ENCODE results near the gene NCOR2. TPM values are rescaled to one million over a fixed set of nuclear protein-coding genes. Genes with fewer than 3 reads are reported as not detected.

Gene NCOR2
- total and polyA plus RNA-seq, 2 donors (not counting 1 experiment from before 2014, with no cell fraction given), result 25.9 to 144 TPM

GRCh38 chr12:124603831-124604251, 36.4 kb upstream of the NCOR2 start:
- Histone ChIP-seq H3K27ac (ENCODE audit: low read length in 2 of 2) (no peak overlapping the region), H3K4me3 (ENCODE audit: control extremely low read depth in 1 of 5, extremely low read depth in 1 of 5, insufficient read depth in 1 of 5, low read depth in 2 of 5, low read length in 4 of 5) (no peak overlapping the region), H2AFZ (ENCODE audit: insufficient read depth, low read depth, low read length, poor library complexity, severe bottlenecking) (no peak overlapping the region), H3K4me2 (replicated peaks; ENCODE audit: low read depth, low read length, poor library complexity, severe bottlenecking) (no peak overlapping the region), H3K27me3 (replicated peaks in 1 of 4; ENCODE audit: control extremely low read depth in 1 of 4, control insufficient read depth in 3 of 4, insufficient read depth in 4 of 4, low read length in 3 of 4) (peaks cover 0 to 4% (median 0%) of the 10 kb centered on the region in 4 experiments), H3K9me3 (ENCODE audit: control extremely low read depth in 1 of 3, control insufficient read depth in 2 of 3, insufficient read depth in 1 of 3, low read length in 2 of 3) (peaks cover 0 to 4% (median 0%) of the 10 kb centered on the region in 3 donors), H3K79me2 (ENCODE audit: control insufficient read depth, insufficient read depth, low read length) (no peaks in the 10 kb centered on the region), H3K9ac (ENCODE audit: low read length) (no peak overlapping the region), H3K36me3 (replicated peaks in 1 of 2; ENCODE audit: control extremely low read depth in 1 of 2, control insufficient read depth in 1 of 2, extremely low read depth in 1 of 2, insufficient read depth in 2 of 2, low read length in 1 of 2) (no peaks in the 10 kb centered on the region), H4K20me1 (ENCODE audit: control insufficient read depth, insufficient read depth, low read length, poor library complexity, severe bottlenecking) (no peaks in the 10 kb centered on the region), H3K4me1 (ENCODE audit: control insufficient read depth in 2 of 2, insufficient read depth in 2 of 2, low read length in 2 of 2) (peaks cover 13% of the 10 kb centered on the region in 2 donors)
- Mint-ChIP-seq H3K9me3 (ENCODE audit: insufficient read depth) (no peaks in the 10 kb centered on the region), H3K27ac (no peak overlapping the region), H3K4me1 (peaks cover 12% of the 10 kb centered on the region), H3K4me3 (no peak overlapping the region), H3K27me3 (peaks cover 16% of the 10 kb centered on the region)
- ATAC-seq (ENCODE audit: low read depth) (no peak), DNase-seq (no peak)
- POLR2A ChIA-PET, result no interaction called here
- WGBS (ENCODE audit: insufficient coverage), result 94% methylated on average over 11 of the region's 12 CpGs
- CTCF ChIA-PET, result no interaction called here
- TF ChIP-seq EZH2 (IDR thresholded peaks at IDR 0.05; ENCODE audit: borderline replicate concordance, insufficient read depth, low read depth, low read length, poor library complexity, severe bottlenecking) (no peak), CTCF (IDR thresholded peaks at IDR 0.05) (no peak)
- intact Hi-C loops (cut with micrococcal nuclease), result no loop called here

GRCh38 chr12:124603100-124603541, 35.7 kb upstream of the NCOR2 start:
- TF ChIP-seq EZH2 (IDR thresholded peaks at IDR 0.05; ENCODE audit: borderline replicate concordance, insufficient read depth, low read depth, low read length, poor library complexity, severe bottlenecking) (no peak), CTCF (IDR thresholded peaks at IDR 0.05) (no peak)

More at GRCh38 chr12:124603100-124603541, 35.7 kb upstream of the NCOR2 start:
- Histone ChIP-seq H3K27me3 (replicated peaks in 1 of 4; ENCODE audit: control extremely low read depth in 1 of 4, control insufficient read depth in 3 of 4, insufficient read depth in 4 of 4, low read length in 3 of 4) (peaks cover 0 to 4% (median 0%) of the 10 kb centered on the region in 4 experiments), H3K4me1 (ENCODE audit: control insufficient read depth in 2 of 2, insufficient read depth in 2 of 2, low read length in 2 of 2) (peaks cover 5 to 6% of the 10 kb centered on the region in 2 donors), H3K9ac (ENCODE audit: low read length) (no peak overlapping the region), H3K27ac (ENCODE audit: low read length in 2 of 2) (no peak overlapping the region), H3K9me3 (ENCODE audit: control extremely low read depth in 1 of 3, control insufficient read depth in 2 of 3, insufficient read depth in 1 of 3, low read length in 2 of 3) (peaks cover 0 to 4% (median 0%) of the 10 kb centered on the region in 3 donors), H3K4me2 (replicated peaks; ENCODE audit: low read depth, low read length, poor library complexity, severe bottlenecking) (no peak overlapping the region), H3K79me2 (ENCODE audit: control insufficient read depth, insufficient read depth, low read length) (no peaks in the 10 kb centered on the region), H3K36me3 (replicated peaks in 1 of 2; ENCODE audit: control extremely low read depth in 1 of 2, control insufficient read depth in 1 of 2, extremely low read depth in 1 of 2, insufficient read depth in 2 of 2, low read length in 1 of 2) (no peaks in the 10 kb centered on the region), H2AFZ (ENCODE audit: insufficient read depth, low read depth, low read length, poor library complexity, severe bottlenecking) (no peak overlapping the region), H3K4me3 (ENCODE audit: control extremely low read depth in 1 of 5, extremely low read depth in 1 of 5, insufficient read depth in 1 of 5, low read depth in 2 of 5, low read length in 4 of 5) (no peak overlapping the region), H4K20me1 (ENCODE audit: control insufficient read depth, insufficient read depth, low read length, poor library complexity, severe bottlenecking) (no peaks in the 10 kb centered on the region)
- ChIA-PET POLR2A (no interaction called here), CTCF (interaction anchor here (0.7 kb wide), 1 partner anchor 11 kb away, joined by 3 read pairs; no protein-coding TSS in a partner anchor)
- intact Hi-C loops (cut with micrococcal nuclease), result no loop called here
- H3K27ac Mint-ChIP-seq, result no peak overlapping the region
- DNase-seq (no peak), ATAC-seq (ENCODE audit: low read depth) (no peak)
- 52% methylated on average over 11 of the region's 12 CpGs for WGBS (ENCODE audit: insufficient coverage)
- no peak overlapping the region for H3K4me3 Mint-ChIP-seq
- H3K4me1 Mint-ChIP-seq, result peaks cover 5% of the 10 kb centered on the region
- H3K27me3 Mint-ChIP-seq, result peaks cover 17% of the 10 kb centered on the region
- H3K9me3 Mint-ChIP-seq (ENCODE audit: insufficient read depth), result no peaks in the 10 kb centered on the region

All from B cell (primary cell).